ENCODE data around the gene OSBPL8. TPM values are rescaled to one million over a fixed set of nuclear protein-coding genes. Genes with fewer than 3 reads are reported as not detected.

OSBPL8 gene
- total RNA-seq, 1 donor from 2014 or later = 77.5 TPM

DNA sequence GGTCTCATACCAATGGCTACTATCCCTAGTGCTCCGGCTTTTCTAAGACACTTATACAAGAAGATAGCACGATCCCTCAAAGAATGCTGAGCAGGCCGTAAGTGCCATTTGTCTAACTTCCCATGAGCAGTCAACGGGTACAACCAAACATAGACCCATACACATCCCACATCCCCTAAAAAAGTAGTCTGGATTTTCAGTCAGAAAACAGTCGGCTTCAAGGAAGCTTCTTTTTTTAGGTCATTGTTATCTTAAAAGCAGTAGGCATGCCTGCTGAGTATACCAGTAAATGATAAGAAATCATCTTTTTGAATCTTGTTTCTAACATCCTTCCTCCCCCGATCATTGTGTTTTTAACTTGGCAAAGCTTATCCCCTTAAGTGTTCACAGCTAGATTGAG, 19.8 kb downstream of the OSBPL8 start:
- TF ChIP-seq, protein P1, sequence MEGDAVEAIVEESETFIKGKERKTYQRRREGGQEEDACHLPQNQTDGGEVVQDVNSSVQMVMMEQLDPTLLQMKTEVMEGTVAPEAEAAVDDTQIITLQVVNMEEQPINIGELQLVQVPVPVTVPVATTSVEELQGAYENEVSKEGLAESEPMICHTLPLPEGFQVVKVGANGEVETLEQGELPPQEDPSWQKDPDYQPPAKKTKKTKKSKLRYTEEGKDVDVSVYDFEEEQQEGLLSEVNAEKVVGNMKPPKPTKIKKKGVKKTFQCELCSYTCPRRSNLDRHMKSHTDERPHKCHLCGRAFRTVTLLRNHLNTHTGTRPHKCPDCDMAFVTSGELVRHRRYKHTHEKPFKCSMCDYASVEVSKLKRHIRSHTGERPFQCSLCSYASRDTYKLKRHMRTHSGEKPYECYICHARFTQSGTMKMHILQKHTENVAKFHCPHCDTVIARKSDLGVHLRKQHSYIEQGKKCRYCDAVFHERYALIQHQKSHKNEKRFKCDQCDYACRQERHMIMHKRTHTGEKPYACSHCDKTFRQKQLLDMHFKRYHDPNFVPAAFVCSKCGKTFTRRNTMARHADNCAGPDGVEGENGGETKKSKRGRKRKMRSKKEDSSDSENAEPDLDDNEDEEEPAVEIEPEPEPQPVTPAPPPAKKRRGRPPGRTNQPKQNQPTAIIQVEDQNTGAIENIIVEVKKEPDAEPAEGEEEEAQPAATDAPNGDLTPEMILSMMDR (IDR thresholded peaks at IDR 0.05; ENCODE audit: insufficient read depth, low read length, poor library complexity, severe bottlenecking) = no peak
- Histone ChIP-seq H3K36me3 (ENCODE audit: control insufficient read depth, insufficient read depth, low read length) (no peaks in the 10 kb centered on the region), H3K4me3 (ENCODE audit: low read depth, low read length) (no peak overlapping the region), H3K27me3 (ENCODE audit: control insufficient read depth, insufficient read depth, low read length) (no peaks in the 10 kb centered on the region)
- DNase-seq (ENCODE audit: low read depth) = no peak

DNA sequence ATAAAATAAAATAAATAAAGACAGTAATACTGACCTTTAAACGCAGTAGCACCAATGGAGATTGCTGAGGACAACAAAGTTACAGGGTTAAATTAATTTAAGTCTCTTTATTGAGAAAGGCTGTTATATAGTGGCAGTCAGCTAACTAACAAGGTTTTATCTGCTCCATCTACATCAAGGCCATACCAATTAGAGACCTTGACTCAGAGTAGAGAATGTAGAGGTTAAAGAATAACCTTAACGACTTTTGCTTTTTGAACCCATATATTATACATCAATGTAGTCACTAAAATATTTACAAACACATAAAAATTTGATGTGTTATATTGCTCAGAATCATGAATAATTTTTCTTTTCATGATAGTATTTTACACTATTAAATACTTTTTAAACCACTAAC, 21.6 kb downstream of the OSBPL8 start:
- no peak for DNase-seq (ENCODE audit: low read depth)
- TF ChIP-seq, protein P1 (IDR thresholded peaks at IDR 0.05; ENCODE audit: insufficient read depth, low read length, poor library complexity, severe bottlenecking) = no peak
- Histone ChIP-seq H3K4me3 (ENCODE audit: low read depth, low read length) (no peak overlapping the region), H3K27me3 (ENCODE audit: control insufficient read depth, insufficient read depth, low read length) (no peaks in the 10 kb centered on the region), H3K36me3 (ENCODE audit: control insufficient read depth, insufficient read depth, low read length) (no peaks in the 10 kb centered on the region)

DNA sequence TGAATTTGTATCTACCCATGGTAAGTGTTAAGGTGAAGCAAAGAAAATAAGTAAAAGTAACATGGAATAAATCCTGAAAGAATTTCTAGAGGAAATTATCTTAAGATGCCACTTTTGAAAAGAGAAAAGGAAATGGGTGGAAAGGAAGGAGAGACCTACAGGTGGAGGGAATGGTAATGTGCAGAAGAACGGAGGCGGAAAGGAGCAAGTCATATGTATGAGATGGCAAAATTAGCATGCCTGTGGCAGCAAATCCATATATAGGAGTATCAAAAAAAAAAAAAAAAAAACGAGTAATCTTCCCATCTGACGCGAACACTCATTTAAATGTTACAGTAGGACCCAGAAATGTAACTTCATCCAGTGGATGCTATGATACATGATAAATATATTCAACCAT, 23.0 kb downstream of the OSBPL8 start:
- no peak for DNase-seq (ENCODE audit: low read depth)
- Histone ChIP-seq H3K4me3 (ENCODE audit: low read depth, low read length) (no peak overlapping the region), H3K27me3 (ENCODE audit: control insufficient read depth, insufficient read depth, low read length) (no peaks in the 10 kb centered on the region), H3K36me3 (ENCODE audit: control insufficient read depth, insufficient read depth, low read length) (no peaks in the 10 kb centered on the region)
- TF ChIP-seq, protein P1 (IDR thresholded peaks at IDR 0.05; ENCODE audit: insufficient read depth, low read length, poor library complexity, severe bottlenecking) = no peak

DNA sequence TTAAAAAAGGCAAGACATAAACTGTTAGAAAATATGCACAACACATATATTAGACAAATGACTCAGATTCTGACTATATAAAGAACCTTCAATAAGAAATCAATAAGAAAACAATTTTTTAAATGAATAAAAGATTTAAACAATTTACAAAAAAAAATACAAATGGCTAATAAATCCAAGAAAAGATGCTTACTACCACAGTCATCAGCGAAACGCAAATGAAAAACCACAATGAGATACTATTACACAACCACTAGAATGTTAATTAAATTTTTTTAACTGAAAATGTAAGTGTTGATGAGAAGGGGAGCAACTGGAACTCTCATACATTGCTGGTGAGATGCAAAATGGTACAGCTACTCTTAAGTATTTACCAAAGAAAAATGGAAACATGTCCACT, 24.4 kb downstream of the OSBPL8 start:
- H3K4me3 ChIP-seq (ENCODE audit: low read depth, low read length) = no peak overlapping the region
- no peaks in the 10 kb centered on the region for H3K27me3 ChIP-seq (ENCODE audit: control insufficient read depth, insufficient read depth, low read length)
- H3K36me3 ChIP-seq (ENCODE audit: control insufficient read depth, insufficient read depth, low read length) = no peaks in the 10 kb centered on the region
- TF ChIP-seq, protein P1 (IDR thresholded peaks at IDR 0.05; ENCODE audit: insufficient read depth, low read length, poor library complexity, severe bottlenecking) = no peak
- no peak for DNase-seq (ENCODE audit: low read depth)

DNA sequence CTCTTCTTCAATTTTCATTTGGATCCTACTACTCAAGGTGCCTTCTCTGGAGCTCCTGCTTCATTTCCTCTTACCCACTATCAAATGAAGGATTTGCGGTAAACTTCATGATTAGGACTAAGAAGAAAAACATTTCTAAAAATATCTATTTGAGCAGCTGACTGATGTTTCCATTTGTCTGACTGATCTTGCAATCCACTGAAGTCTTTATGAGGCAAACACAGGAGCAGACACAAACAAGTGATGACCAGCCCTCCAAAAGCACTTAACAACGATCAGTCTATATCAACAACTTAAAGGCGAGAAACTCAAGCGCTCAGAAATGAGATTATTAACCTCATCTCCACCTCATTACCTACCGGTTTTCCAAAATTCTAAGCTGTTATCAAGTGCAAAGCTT, 26.2 kb downstream of the OSBPL8 start:
- TF ChIP-seq, protein P1 (IDR thresholded peaks at IDR 0.05; ENCODE audit: insufficient read depth, low read length, poor library complexity, severe bottlenecking) = no peak
- no peaks in the 10 kb centered on the region for H3K27me3 ChIP-seq (ENCODE audit: control insufficient read depth, insufficient read depth, low read length)
- no peak for DNase-seq (ENCODE audit: low read depth)
- H3K36me3 ChIP-seq (ENCODE audit: control insufficient read depth, insufficient read depth, low read length) = no peaks in the 10 kb centered on the region
- no peak overlapping the region for H3K4me3 ChIP-seq (ENCODE audit: low read depth, low read length)

GRCh38 chr12:76532520-76532919, 27.1 kb downstream of the OSBPL8 start:
- H3K4me3 ChIP-seq (ENCODE audit: low read depth, low read length) = no peak overlapping the region
- H3K27me3 ChIP-seq (ENCODE audit: control insufficient read depth, insufficient read depth, low read length) = no peaks in the 10 kb centered on the region
- H3K36me3 ChIP-seq (ENCODE audit: control insufficient read depth, insufficient read depth, low read length) = no peaks in the 10 kb centered on the region
- DNase-seq (ENCODE audit: low read depth) = no peak
- TF ChIP-seq, protein P1 (IDR thresholded peaks at IDR 0.05; ENCODE audit: insufficient read depth, low read length, poor library complexity, severe bottlenecking) = no peak

Data from kidney epithelial cell (primary cell).